Measurements from ENCODE around the gene UBE2U. TPM values are rescaled to one million over a fixed set of nuclear protein-coding genes. Genes with fewer than 3 reads are reported as not detected.

Gene UBE2U
- polyA plus RNA-seq, 1 donor (not counting 4 experiments of a cell fraction or from before 2014, with no cell fraction given): not detected

DNA sequence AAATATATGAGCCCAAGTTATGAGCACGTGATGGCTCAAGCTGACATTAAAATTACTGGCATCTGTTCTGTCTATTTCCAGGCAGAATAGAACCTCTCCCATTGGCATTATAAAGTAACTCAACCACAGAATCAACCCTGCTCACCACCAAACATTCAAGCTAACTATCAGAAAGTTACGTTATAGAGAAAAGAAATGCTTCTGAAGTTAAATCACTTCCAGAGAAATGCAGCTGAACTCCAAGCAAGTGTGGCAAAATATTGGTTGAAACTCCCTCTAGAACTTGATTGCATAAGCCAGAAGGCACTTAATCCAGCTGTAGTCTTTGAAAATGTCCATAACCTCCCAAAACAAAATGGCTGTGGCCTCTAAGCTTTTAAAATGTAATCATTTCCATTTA, 36.2 kb upstream of the UBE2U start:
- no peak overlapping the region for H3K4me2 ChIP-seq (ENCODE audit: control insufficient read depth, extremely low read depth, insufficient read depth, low read depth, low read length)
- no peaks in the 10 kb centered on the region for H4K20me1 ChIP-seq (ENCODE audit: control insufficient read depth, extremely low read depth, insufficient read depth, low read length)
- H3K9me3 ChIP-seq (ENCODE audit: control insufficient read depth, low read depth, low read length): no peaks in the 10 kb centered on the region
- no peaks in the 10 kb centered on the region for H3K27me3 ChIP-seq (ENCODE audit: control insufficient read depth, extremely low read depth, insufficient read depth, low read length)
- FAIRE-seq (no peak), DNase-seq (ENCODE audit: low read depth, low spot score) (no peak)
- H3K36me3 ChIP-seq (ENCODE audit: control insufficient read depth in 2 of 2, extremely low read depth in 1 of 2, insufficient read depth in 2 of 2, low read length in 2 of 2): peaks cover 0 to 1% of the 10 kb centered on the region in 2 experiments
- no peak overlapping the region for H3K27ac ChIP-seq (ENCODE audit: control insufficient read depth, insufficient read depth, low read length)
- no peak for TF ChIP-seq EZH2 (IDR thresholded peaks at IDR 0.05; ENCODE audit: low read length)
- TF ChIP-seq, protein P1, sequence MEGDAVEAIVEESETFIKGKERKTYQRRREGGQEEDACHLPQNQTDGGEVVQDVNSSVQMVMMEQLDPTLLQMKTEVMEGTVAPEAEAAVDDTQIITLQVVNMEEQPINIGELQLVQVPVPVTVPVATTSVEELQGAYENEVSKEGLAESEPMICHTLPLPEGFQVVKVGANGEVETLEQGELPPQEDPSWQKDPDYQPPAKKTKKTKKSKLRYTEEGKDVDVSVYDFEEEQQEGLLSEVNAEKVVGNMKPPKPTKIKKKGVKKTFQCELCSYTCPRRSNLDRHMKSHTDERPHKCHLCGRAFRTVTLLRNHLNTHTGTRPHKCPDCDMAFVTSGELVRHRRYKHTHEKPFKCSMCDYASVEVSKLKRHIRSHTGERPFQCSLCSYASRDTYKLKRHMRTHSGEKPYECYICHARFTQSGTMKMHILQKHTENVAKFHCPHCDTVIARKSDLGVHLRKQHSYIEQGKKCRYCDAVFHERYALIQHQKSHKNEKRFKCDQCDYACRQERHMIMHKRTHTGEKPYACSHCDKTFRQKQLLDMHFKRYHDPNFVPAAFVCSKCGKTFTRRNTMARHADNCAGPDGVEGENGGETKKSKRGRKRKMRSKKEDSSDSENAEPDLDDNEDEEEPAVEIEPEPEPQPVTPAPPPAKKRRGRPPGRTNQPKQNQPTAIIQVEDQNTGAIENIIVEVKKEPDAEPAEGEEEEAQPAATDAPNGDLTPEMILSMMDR (optimal IDR thresholded peaks at IDR 0.05 in 1 of 3, IDR thresholded peaks at IDR 0.05 in 1 of 3, conservative IDR thresholded peaks at IDR 0.05 in 1 of 3; ENCODE audit: extremely low read depth in 1 of 3, insufficient read depth in 2 of 3, low read length in 3 of 3): no peak
- peaks cover 11% of the 10 kb centered on the region for H3K4me1 ChIP-seq (ENCODE audit: control insufficient read depth, extremely low read depth, insufficient read depth, low read length)
- dilution Hi-C loops (cut with MboI; ENCODE audit: extremely low pct_ligation_motif_present, low sequenced_read_pairs): no loop called here
- H3K9me1 ChIP-seq (ENCODE audit: control insufficient read depth, extremely low read depth, insufficient read depth, low read length): no peaks in the 10 kb centered on the region
- no peak overlapping the region for H2AFZ ChIP-seq (ENCODE audit: control insufficient read depth, low read length)
- no peaks in the 10 kb centered on the region for H3K79me2 ChIP-seq (ENCODE audit: control insufficient read depth, insufficient read depth, low read length)
- no peak overlapping the region for H3K9ac ChIP-seq (ENCODE audit: control insufficient read depth, extremely low read depth, insufficient read depth, low read length)
- H3K4me3 ChIP-seq (ENCODE audit: control insufficient read depth in 2 of 3, extremely low read depth in 1 of 3, insufficient read depth in 2 of 3, low read depth in 1 of 3, low read length in 3 of 3): no peak overlapping the region

DNA sequence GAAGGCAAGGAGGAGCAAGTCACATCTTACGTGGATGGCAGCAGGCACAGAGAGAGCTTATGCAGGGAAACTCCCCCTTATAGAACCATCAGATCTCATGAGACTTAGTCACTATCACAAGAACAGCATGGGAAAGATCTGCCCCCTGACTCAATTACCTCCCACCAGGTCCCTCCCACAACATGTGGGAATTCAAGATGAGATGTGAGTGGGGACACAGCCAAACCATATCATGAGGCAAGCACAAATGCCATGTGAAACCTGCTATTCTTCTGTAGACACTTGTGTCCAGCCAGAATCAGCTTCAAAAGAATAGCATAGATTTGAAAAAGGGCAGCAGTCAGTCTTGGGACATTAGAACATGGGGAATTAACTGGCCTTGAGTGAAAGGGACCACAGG, 32.2 kb upstream of the UBE2U start:
- FAIRE-seq (no peak), DNase-seq (ENCODE audit: low read depth, low spot score) (no peak)
- no peak overlapping the region for H3K27ac ChIP-seq (ENCODE audit: control insufficient read depth, insufficient read depth, low read length)
- H3K27me3 ChIP-seq (ENCODE audit: control insufficient read depth, extremely low read depth, insufficient read depth, low read length): no peaks in the 10 kb centered on the region
- no peaks in the 10 kb centered on the region for H4K20me1 ChIP-seq (ENCODE audit: control insufficient read depth, extremely low read depth, insufficient read depth, low read length)
- H3K9me3 ChIP-seq (ENCODE audit: control insufficient read depth, low read depth, low read length): no peaks in the 10 kb centered on the region
- peaks cover 15% of the 10 kb centered on the region for H3K4me1 ChIP-seq (ENCODE audit: control insufficient read depth, extremely low read depth, insufficient read depth, low read length)
- H3K9ac ChIP-seq (ENCODE audit: control insufficient read depth, extremely low read depth, insufficient read depth, low read length): no peak overlapping the region
- no peaks in the 10 kb centered on the region for H3K9me1 ChIP-seq (ENCODE audit: control insufficient read depth, extremely low read depth, insufficient read depth, low read length)
- H2AFZ ChIP-seq (ENCODE audit: control insufficient read depth, low read length): no peak overlapping the region
- peak overlapping the region; percentile 52 for H3K4me2 ChIP-seq (ENCODE audit: control insufficient read depth, extremely low read depth, insufficient read depth, low read depth, low read length)
- no peaks in the 10 kb centered on the region for H3K79me2 ChIP-seq (ENCODE audit: control insufficient read depth, insufficient read depth, low read length)
- H3K36me3 ChIP-seq (ENCODE audit: control insufficient read depth in 2 of 2, extremely low read depth in 1 of 2, insufficient read depth in 2 of 2, low read length in 2 of 2): peaks cover 0 to 1% of the 10 kb centered on the region in 2 experiments
- dilution Hi-C loops (cut with MboI; ENCODE audit: extremely low pct_ligation_motif_present, low sequenced_read_pairs): no loop called here
- no peak overlapping the region for H3K4me3 ChIP-seq (ENCODE audit: control insufficient read depth in 2 of 3, extremely low read depth in 1 of 3, insufficient read depth in 2 of 3, low read depth in 1 of 3, low read length in 3 of 3)
- TF ChIP-seq EZH2 (IDR thresholded peaks at IDR 0.05; ENCODE audit: low read length): no peak
- TF ChIP-seq, protein P1 (optimal IDR thresholded peaks at IDR 0.05 in 1 of 3, IDR thresholded peaks at IDR 0.05 in 1 of 3, conservative IDR thresholded peaks at IDR 0.05 in 1 of 3; ENCODE audit: extremely low read depth in 1 of 3, insufficient read depth in 2 of 3, low read length in 3 of 3): no peak

Measured in keratinocyte (primary cell).